NT2/D1 (cell line): ENCODE measurements around the gene COL2A1.

Experiments
- DNase-seq: peaks from one replicate; pipeline ENCODE4 v3.0.0-alpha.2; 2011; ENCODE audit warnings: low read depth, low spot score
- H3K27me3 ChIP-seq: 2 replicates; pipeline ENCODE4 v1.6.0; 2011; ENCODE audit warnings: mild to moderate bottlenecking; ENCODE audit not compliant: insufficient read length, insufficient read depth
- H3K36me3 ChIP-seq: 2 replicates; pipeline ENCODE4 v1.6.1; 2011; ENCODE audit warnings: mild to moderate bottlenecking, low read length, mixed read lengths; ENCODE audit not compliant: insufficient read depth, insufficient read length
- H3K4me1 ChIP-seq: 2 replicates; pipeline ENCODE4 v1.5.1; 2011; ENCODE audit not compliant: insufficient read depth, insufficient read length
- H3K4me3 ChIP-seq: 2 replicates; pipeline ENCODE4 v1.5.1; 2011; ENCODE audit warnings: low read depth; ENCODE audit not compliant: insufficient read length
- H3K9ac ChIP-seq: 2 replicates; pipeline ENCODE4 v1.6.0; 2011; ENCODE audit warnings: low read depth; ENCODE audit not compliant: insufficient read length
- H3K9me3 ChIP-seq: 2 replicates; pipeline ENCODE4 v1.5.1; 2011; ENCODE audit warnings: mild to moderate bottlenecking, low read length; ENCODE audit not compliant: insufficient read depth
- SUZ12 ChIP-seq: IDR thresholded peaks from 2 replicates; pipeline ENCODE4 v1.6.1; 2011; ENCODE audit not compliant: insufficient read length, insufficient read depth; ENCODE audit errors: extremely low read depth
- YY1 ChIP-seq: IDR thresholded peaks from 2 replicates; pipeline ENCODE4 v1.6.1; 2011; ENCODE audit not compliant: insufficient read length, insufficient read depth
- ZNF274 ChIP-seq: IDR thresholded peaks from 2 replicates; pipeline ENCODE4 v1.6.1; 2011; ENCODE audit warnings: mild to moderate bottlenecking, low read depth, low read length

The COL2A1 gene

GRCh38 chr12:47993491-47993890, 10.8 kb downstream of the COL2A1 start:
- Histone ChIP-seq H3K4me3 (no peak overlapping the region), H3K9me3 (no peaks in the 10 kb centered on the region), H3K36me3 (peaks cover 31% of the 10 kb centered on the region), H3K4me1 (peaks cover 14% of the 10 kb centered on the region), H3K9ac (no peak overlapping the region), H3K27me3 (peaks cover 81% of the 10 kb centered on the region)
- no peak for DNase-seq
- TF ChIP-seq SUZ12 (no peak), ZNF274 (no peak), YY1 (no peak)

- Histone ChIP-seq H3K9ac (no peak overlapping the region), H3K9me3 (no peaks in the 10 kb centered on the region), H3K36me3 (peaks cover 30% of the 10 kb centered on the region), H3K4me1 (peaks cover 18% of the 10 kb centered on the region), H3K4me3 (no peak overlapping the region), H3K27me3 (peaks cover 77% of the 10 kb centered on the region)
- TF ChIP-seq SUZ12 (no peak), ZNF274 (no peak), YY1 (no peak)
- no peak for DNase-seq
Measured at GRCh38 chr12:47992776-47993175, 11.5 kb downstream of the COL2A1 start.

GRCh38 chr12:47991106-47992061, 12.9 kb downstream of the COL2A1 start:
- H3K27me3 ChIP-seq, result peaks cover 74% of the 10 kb centered on the region
- TF ChIP-seq YY1, result no peak
- TF ChIP-seq ZNF274, result no peak
- no peak for TF ChIP-seq SUZ12
- peaks cover 20% of the 10 kb centered on the region for H3K4me1 ChIP-seq
- DNase-seq, result no peak
- no peak overlapping the region for H3K9ac ChIP-seq
- H3K36me3 ChIP-seq, result peaks cover 38% of the 10 kb centered on the region
- H3K4me3 ChIP-seq, result no peak overlapping the region
- H3K9me3 ChIP-seq, result no peaks in the 10 kb centered on the region

- Histone ChIP-seq H3K36me3 (peaks cover 37% of the 10 kb centered on the region), H3K9ac (no peak overlapping the region), H3K27me3 (peaks cover 66% of the 10 kb centered on the region), H3K4me1 (peaks cover 20% of the 10 kb centered on the region), H3K9me3 (no peaks in the 10 kb centered on the region), H3K4me3 (no peak overlapping the region)
- DNase-seq, result no peak
- no peak for TF ChIP-seq ZNF274
- no peak for TF ChIP-seq YY1
- TF ChIP-seq SUZ12, result no peak
Measured at GRCh38 chr12:47990351-47991105, 13.7 kb downstream of the COL2A1 start.

- Histone ChIP-seq H3K4me3 (no peak overlapping the region), H3K27me3 (peaks cover 59% of the 10 kb centered on the region), H3K36me3 (peaks cover 39% of the 10 kb centered on the region), H3K9ac (no peak overlapping the region), H3K4me1 (peaks cover 20% of the 10 kb centered on the region), H3K9me3 (no peaks in the 10 kb centered on the region)
- TF ChIP-seq ZNF274, result no peak
- no peak for TF ChIP-seq YY1
- no peak for TF ChIP-seq SUZ12
- DNase-seq, result no peak
Measured at GRCh38 chr12:47989666-47990065, 14.6 kb downstream of the COL2A1 start.

GRCh38 chr12:47989023-47989417, 15.3 kb downstream of the COL2A1 start:
- DNase-seq, result no peak
- Histone ChIP-seq H3K36me3 (peaks cover 36% of the 10 kb centered on the region), H3K27me3 (peaks cover 52% of the 10 kb centered on the region), H3K4me1 (peaks cover 20% of the 10 kb centered on the region), H3K4me3 (no peak overlapping the region), H3K9ac (no peak overlapping the region), H3K9me3 (no peaks in the 10 kb centered on the region)
- no peak for TF ChIP-seq ZNF274
- TF ChIP-seq YY1, result no peak
- TF ChIP-seq SUZ12, result no peak

GRCh38 chr12:47988073-47989022, 15.9 kb downstream of the COL2A1 start:
- H3K27me3 ChIP-seq, result peaks cover 47% of the 10 kb centered on the region
- no peak for TF ChIP-seq ZNF274
- TF ChIP-seq YY1, result no peak
- TF ChIP-seq SUZ12, result no peak
- no peak overlapping the region for H3K9ac ChIP-seq
- DNase-seq, result no peak
- no peaks in the 10 kb centered on the region for H3K9me3 ChIP-seq
- H3K36me3 ChIP-seq, result peaks cover 35% of the 10 kb centered on the region
- no peak overlapping the region for H3K4me3 ChIP-seq
- peaks cover 20% of the 10 kb centered on the region for H3K4me1 ChIP-seq
